ENCODE results near the gene SGTB.

- TF ChIP-seq, protein P1, sequence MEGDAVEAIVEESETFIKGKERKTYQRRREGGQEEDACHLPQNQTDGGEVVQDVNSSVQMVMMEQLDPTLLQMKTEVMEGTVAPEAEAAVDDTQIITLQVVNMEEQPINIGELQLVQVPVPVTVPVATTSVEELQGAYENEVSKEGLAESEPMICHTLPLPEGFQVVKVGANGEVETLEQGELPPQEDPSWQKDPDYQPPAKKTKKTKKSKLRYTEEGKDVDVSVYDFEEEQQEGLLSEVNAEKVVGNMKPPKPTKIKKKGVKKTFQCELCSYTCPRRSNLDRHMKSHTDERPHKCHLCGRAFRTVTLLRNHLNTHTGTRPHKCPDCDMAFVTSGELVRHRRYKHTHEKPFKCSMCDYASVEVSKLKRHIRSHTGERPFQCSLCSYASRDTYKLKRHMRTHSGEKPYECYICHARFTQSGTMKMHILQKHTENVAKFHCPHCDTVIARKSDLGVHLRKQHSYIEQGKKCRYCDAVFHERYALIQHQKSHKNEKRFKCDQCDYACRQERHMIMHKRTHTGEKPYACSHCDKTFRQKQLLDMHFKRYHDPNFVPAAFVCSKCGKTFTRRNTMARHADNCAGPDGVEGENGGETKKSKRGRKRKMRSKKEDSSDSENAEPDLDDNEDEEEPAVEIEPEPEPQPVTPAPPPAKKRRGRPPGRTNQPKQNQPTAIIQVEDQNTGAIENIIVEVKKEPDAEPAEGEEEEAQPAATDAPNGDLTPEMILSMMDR (IDR thresholded peaks at IDR 0.05; ENCODE audit: low read depth, low read length), result no peak
- TF ChIP-seq EZH2phosphoT487 (IDR thresholded peaks at IDR 0.05; ENCODE audit: low read depth), result no peak
These were observed 17.2 kb downstream of the SGTB start for GRCh38 chr5:65704621-65705239.
